ENCODE data around the gene CBX3. TPM values are rescaled to one million over a fixed set of nuclear protein-coding genes. Genes with fewer than 3 reads are reported as not detected.

The CBX3 gene
- total RNA-seq, 1 donor from 2014 or later = 151 TPM

GRCh38 chr7:26200444-26201246, 900 bp upstream of the CBX3 start, which contains the start of gene HNRNPA2B1:
HNRNPA2B1 (minus strand) TSS chr7:26200746; CDS start chr7:26200577, 169 bp downstream.
- no peak for TF ChIP-seq CTCF (conservative IDR thresholded peaks at IDR 0.05; ENCODE audit: low read depth, low read length)
- DNase-seq (ENCODE audit: low read depth) = peak; percentile 84
- peak within 1 kb of the TSS; percentile 94 for H3K4me3 ChIP-seq (ENCODE audit: low read depth, low read length)

GRCh38 chr7:26202019-26202990, 760 bp downstream of the CBX3 start:
- no peak for TF ChIP-seq CTCF (conservative IDR thresholded peaks at IDR 0.05; ENCODE audit: low read depth, low read length)
- DNase-seq (ENCODE audit: low read depth) = no peak
- peak overlapping the region; percentile 94 for H3K4me3 ChIP-seq (ENCODE audit: low read depth, low read length)

GRCh38 chr7:26203016-26203415, 1.5 kb downstream of the CBX3 start:
- no peak for TF ChIP-seq CTCF (conservative IDR thresholded peaks at IDR 0.05; ENCODE audit: low read depth, low read length)
- peak overlapping the region; percentile 94 for H3K4me3 ChIP-seq (ENCODE audit: low read depth, low read length)
- no peak for DNase-seq (ENCODE audit: low read depth)

- no peak overlapping the region for H3K4me3 ChIP-seq (ENCODE audit: low read depth, low read length)
- TF ChIP-seq CTCF (conservative IDR thresholded peaks at IDR 0.05; ENCODE audit: low read depth, low read length) = no peak
- no peak for DNase-seq (ENCODE audit: low read depth)
These were observed 6.5 kb downstream of the CBX3 start for GRCh38 chr7:26208040-26208439.

- no peak for DNase-seq (ENCODE audit: low read depth)
- TF ChIP-seq CTCF (conservative IDR thresholded peaks at IDR 0.05; ENCODE audit: low read depth, low read length) = no peak
- H3K4me3 ChIP-seq (ENCODE audit: low read depth, low read length) = no peak overlapping the region
These were observed 11.6 kb downstream of the CBX3 start for GRCh38 chr7:26212921-26213718.

- no peak for DNase-seq (ENCODE audit: low read depth)
- no peak for TF ChIP-seq CTCF (conservative IDR thresholded peaks at IDR 0.05; ENCODE audit: low read depth, low read length)
These were observed 12.4 kb downstream of the CBX3 start for GRCh38 chr7:26213807-26214515.

More at GRCh38 chr7:26213807-26214515, 12.4 kb downstream of the CBX3 start:
- H3K4me3 ChIP-seq (ENCODE audit: low read depth, low read length) = no peak overlapping the region
